KOPT-K1 (cell line): ENCODE data around the gene ZSCAN2.

ENCODE experiments used
- H3K27ac ChIP-seq: fragments of 200-600 bp; sonication (generic); 2 replicates; pipeline ENCODE4 v1.5.1; 2016; ENCODE audit warnings: antibody characterized with exemption, mild to moderate bottlenecking, low read depth, low read length; ENCODE audit not compliant: poor library complexity, severe bottlenecking
- H3K36me3 ChIP-seq: fragments of 200-600 bp; sonication (generic); 2 replicates; pipeline ENCODE4 v1.5.1; 2017; ENCODE audit warnings: antibody characterized with exemption, mild to moderate bottlenecking, low read length, moderate library complexity; ENCODE audit not compliant: insufficient read depth
- H3K9me3 ChIP-seq: fragments of 200-600 bp; sonication (generic); 2 replicates; pipeline ENCODE4 v1.5.1; 2017; ENCODE audit warnings: antibody characterized with exemption, low read length, mild to moderate bottlenecking; ENCODE audit not compliant: insufficient read depth, poor library complexity, severe bottlenecking

ZSCAN2 gene

GRCh38 chr15:84659904-84660781 is 59.3 kb downstream of the ZSCAN2 start:
- no peaks in the 10 kb centered on the region for H3K9me3 ChIP-seq
- H3K27ac ChIP-seq: no peak overlapping the region
- H3K36me3 ChIP-seq: peaks cover 10% of the 10 kb centered on the region

GRCh38 chr15:84661001-84661400 is 60.2 kb downstream of the ZSCAN2 start:
- no peaks in the 10 kb centered on the region for H3K9me3 ChIP-seq
- no peak overlapping the region for H3K27ac ChIP-seq
- H3K36me3 ChIP-seq: peaks cover 19% of the 10 kb centered on the region

GRCh38 chr15:84666373-84666772 is 65.6 kb downstream of the ZSCAN2 start:
- Histone ChIP-seq H3K27ac (no peak overlapping the region), H3K36me3 (peaks cover 73% of the 10 kb centered on the region)

GRCh38 chr15:84668221-84668982 is 67.6 kb downstream of the ZSCAN2 start:
- H3K36me3 ChIP-seq: peaks cover 73% of the 10 kb centered on the region
- H3K27ac ChIP-seq: no peak overlapping the region
- no peaks in the 10 kb centered on the region for H3K9me3 ChIP-seq

More at GRCh38 chr15:84666373-84666772, 65.6 kb downstream of the ZSCAN2 start:
- H3K9me3 ChIP-seq: no peaks in the 10 kb centered on the region

GRCh38 chr15:84669726-84670125 is 68.9 kb downstream of the ZSCAN2 start:
- no peaks in the 10 kb centered on the region for H3K9me3 ChIP-seq
- H3K27ac ChIP-seq: no peak overlapping the region
- H3K36me3 ChIP-seq: peaks cover 72% of the 10 kb centered on the region

GRCh38 chr15:84671211-84671610 is 70.4 kb downstream of the ZSCAN2 start:
- Histone ChIP-seq H3K27ac (no peak overlapping the region), H3K36me3 (peaks cover 67% of the 10 kb centered on the region), H3K9me3 (no peaks in the 10 kb centered on the region)
